GM12865 (cell line): Measurements from ENCODE around the gene CTDP1.
"Not testable (repeated sequence)": the region's sequence is repeated elsewhere in the genome, so short reads cannot be mapped to it uniquely, and the experiment has no call there.

Experiments
- DNase-seq: peaks from one replicate; pipeline ENCODE4 v3.0.0; 2010; ENCODE audit warnings: low read depth
- H3K4me3 ChIP-seq: 2 replicates; pipeline ENCODE4 v1.5.1; 2011; ENCODE audit warnings: mild to moderate bottlenecking, low read depth, low read length, control low read depth
- CTCF ChIP-seq: IDR thresholded peaks from 2 replicates; pipeline ENCODE4 v1.5.1; 2011; ENCODE audit warnings: low read length, control low read depth, low read depth, inconsistent platforms; ENCODE audit not compliant: insufficient read depth; ENCODE audit errors: missing control alignments

Gene CTDP1

GRCh38 chr18:79750980-79751571, 71.5 kb downstream of the CTDP1 start:
- no peak for TF ChIP-seq CTCF
- H3K4me3 ChIP-seq = no peak overlapping the region
- no peak for DNase-seq

- not testable (repeated sequence) for H3K4me3 ChIP-seq, DNase-seq
Observed at GRCh38 chr18:79751918-79752578, 72.4 kb downstream of the CTDP1 start.

DNA sequence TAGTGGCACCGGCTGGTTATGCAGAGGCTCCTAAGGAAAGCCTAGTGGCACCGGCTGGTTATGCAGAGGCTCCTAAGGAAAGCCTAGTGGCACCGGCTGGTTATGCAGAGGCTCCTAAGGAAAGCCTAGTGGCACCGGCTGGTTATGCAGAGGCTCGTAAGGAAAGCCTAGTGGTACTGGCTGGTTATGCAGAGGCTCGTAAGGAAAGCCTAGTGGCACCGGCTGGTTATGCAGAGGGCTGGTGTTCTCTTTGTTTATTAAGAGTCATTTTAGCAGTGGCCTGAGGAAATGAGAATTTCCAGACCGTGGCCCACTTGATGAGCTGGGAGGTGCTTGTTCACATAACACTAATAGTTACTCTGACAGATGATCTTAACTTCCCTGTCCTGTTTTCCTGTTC, 73.3 kb downstream of the CTDP1 start:
- H3K4me3 ChIP-seq, DNase-seq: not testable (repeated sequence)

DNA sequence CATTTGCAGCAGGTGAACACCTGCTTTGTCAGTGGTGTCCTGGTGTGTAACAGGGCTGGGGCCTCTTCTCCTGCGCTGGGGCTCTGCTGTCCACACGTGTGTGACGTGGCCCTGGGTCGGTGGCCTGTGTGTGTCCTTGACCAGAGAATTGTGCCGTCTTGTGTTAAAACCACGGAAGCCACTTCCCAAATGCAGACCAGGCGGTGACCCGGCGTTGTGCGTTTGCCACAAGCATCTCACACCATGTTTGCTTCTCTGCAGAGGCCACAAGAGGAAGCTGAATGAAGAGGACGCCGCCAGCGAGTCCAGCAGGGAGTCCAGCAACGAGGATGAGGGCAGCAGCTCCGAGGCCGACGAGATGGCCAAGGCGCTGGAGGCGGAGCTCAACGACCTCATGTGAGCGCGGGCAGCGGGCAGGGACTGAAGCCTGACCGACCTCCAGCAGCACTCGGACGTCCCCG, 73.8 kb downstream of the CTDP1 start:
- TF ChIP-seq CTCF = no peak
- DNase-seq = no peak
- no peak overlapping the region for H3K4me3 ChIP-seq

- H3K4me3 ChIP-seq = no peak overlapping the region
- DNase-seq = no peak
- no peak for TF ChIP-seq CTCF
Observed at GRCh38 chr18:79754022-79754761, 74.6 kb downstream of the CTDP1 start.

- TF ChIP-seq CTCF = no peak
- no peak for DNase-seq
- H3K4me3 ChIP-seq = no peak overlapping the region
Observed at GRCh38 chr18:79754831-79755351, 75.3 kb downstream of the CTDP1 start.

DNA sequence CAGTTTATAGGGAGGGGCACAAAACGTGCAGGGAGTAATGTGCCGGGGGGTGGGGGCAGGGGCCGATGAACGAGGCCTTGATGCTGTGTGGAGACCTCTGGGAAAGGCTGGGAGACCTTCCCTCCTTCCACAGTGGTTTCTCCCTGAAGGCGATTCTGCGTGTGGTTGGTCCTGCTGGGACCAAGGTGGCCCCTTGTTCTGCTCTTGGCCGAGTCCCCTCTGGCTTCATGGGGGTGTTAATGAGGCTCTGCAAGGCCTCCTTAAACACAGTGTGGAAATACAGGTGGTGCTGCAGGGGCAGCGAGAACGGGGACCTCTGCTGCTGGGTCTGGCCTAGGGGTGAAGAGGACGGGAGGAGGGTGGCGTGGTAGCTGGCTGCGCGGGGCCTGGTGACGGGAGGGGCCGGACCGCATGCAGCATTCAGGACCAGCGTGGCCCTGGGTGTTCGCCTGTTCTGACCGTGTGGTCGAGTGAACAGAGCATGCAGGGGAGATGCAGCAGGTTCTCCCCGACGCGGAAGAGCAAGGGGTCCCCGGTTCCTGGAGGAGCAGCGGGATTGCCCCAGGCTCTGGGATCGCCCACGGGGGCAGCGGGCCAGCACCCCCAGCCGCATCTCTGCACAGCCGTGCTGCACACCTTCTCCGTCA, 76.0 kb downstream of the CTDP1 start:
- H3K4me3 ChIP-seq = no peak overlapping the region
- TF ChIP-seq CTCF = no peak
- DNase-seq = no peak
